Measurements from ENCODE around the gene VASN.

Gene VASN

GRCh38 chr16:4354512-4355409 lies 16.9 kb upstream of the VASN start:
- no peak for DNase-seq

GRCh38 chr16:4356820-4357219 lies 14.8 kb upstream of the VASN start:
- no peak for DNase-seq

GRCh38 chr16:4358236-4358635 lies 13.4 kb upstream of the VASN start:
- no peak for DNase-seq

- peak; percentile 72 for DNase-seq
Observed at GRCh38 chr16:4358831-4359561, 12.7 kb upstream of the VASN start.

GRCh38 chr16:4359914-4360313 lies 11.7 kb upstream of the VASN start:
- DNase-seq, result no peak

GRCh38 chr16:4360538-4361021 lies 11.1 kb upstream of the VASN start:
- no peak for DNase-seq

- DNase-seq, result no peak
Observed at GRCh38 chr16:4361033-4361943, 10.4 kb upstream of the VASN start.

GRCh38 chr16:4361944-4362311 lies 9.7 kb upstream of the VASN start:
- DNase-seq, result no peak

- DNase-seq, result no peak
Observed at GRCh38 chr16:4362476-4363135, 9.0 kb upstream of the VASN start.

GRCh38 chr16:4364196-4365013 lies 7.2 kb upstream of the VASN start:
- DNase-seq, result no peak

GRCh38 chr16:4365014-4365406 lies 6.6 kb upstream of the VASN start:
- DNase-seq, result no peak

GRCh38 chr16:4365615-4366014 lies 6.0 kb upstream of the VASN start:
- no peak for DNase-seq

- DNase-seq, result no peak
Observed at GRCh38 chr16:4366016-4366415, 5.6 kb upstream of the VASN start.

- DNase-seq, result no peak
Observed at GRCh38 chr16:4367393-4367856, 4.2 kb upstream of the VASN start.

GRCh38 chr16:4369007-4369733 lies 2.5 kb upstream of the VASN start:
- DNase-seq, result no peak

- DNase-seq, result no peak
Observed at GRCh38 chr16:4370151-4370550, 1.5 kb upstream of the VASN start.

GRCh38 chr16:4370570-4371356 lies 885 bp upstream of the VASN start:
- no peak for DNase-seq

- DNase-seq, result peak; percentile 28
Observed at GRCh38 chr16:4372001-4372577, 441 bp downstream of the VASN start.

GRCh38 chr16:4372578-4373355 lies 1.1 kb downstream of the VASN start:
- DNase-seq, result no peak
